A549 (cell line): Measurements from ENCODE around the gene ZNF483. TPM values are rescaled to one million over a fixed set of nuclear protein-coding genes. Genes with fewer than 3 reads are reported as not detected.

Experiments
- ATAC-seq, 2 experiments: fragments of 200-7000 bp in 1 of 2; fragments of >200 bp in 1 of 2; cut with Nextera tagmentation in 1 of 2; cut with Tn5 transposase in 1 of 2; 3 replicates each; pipeline versions ENCODE4 v1.8.0 to v1.9.1; 2018 to 2020; ENCODE audit warnings: mild to moderate bottlenecking in 1 of 2, moderate library complexity in 1 of 2
- CTCF ChIA-PET: fragments of 300-600 bp; sonication (Branson Sonifier 250); formaldehyde crosslinking; extraction: SDS; loops from one replicate; lab custom pipeline; 2021; ENCODE audit warnings: antibody characterized with exemption, inconsistent platforms; lab: Yijun Ruan, JAX
- POLR2A ChIA-PET: fragments of 350-600 bp; formaldehyde crosslinking; extraction: SDS; loops from one replicate; lab custom pipeline; 2021; ENCODE audit warnings: antibody characterized with exemption, inconsistent platforms; lab: Yijun Ruan, JAX
- DNase-seq, 2 experiments: peaks; one replicate each; pipeline versions ENCODE4 v3.0.0 to v3.0.0-alpha.2; 2011 to 2016; ENCODE audit warnings: low read depth in 1 of 2, low spot score in 1 of 2
- FAIRE-seq: peaks from 2 replicates; lab custom pipeline; 2011; peaks lifted over from hg19 to GRCh38; lab: Jason Lieb, UNC
- H3K27ac ChIP-seq, 2 experiments: fragments of >200 bp; sonication (Bioruptor Twin); formaldehyde crosslinking; 3 replicates each; pipeline ENCODE4 v1.5.1; 2016 to 2017
- H3K4me1 ChIP-seq: fragments of >200 bp; sonication (Bioruptor Twin); formaldehyde crosslinking; 3 replicates; pipeline ENCODE4 v1.6.1; 2016
- H3K4me2 ChIP-seq: fragments of >200 bp; sonication (Bioruptor Twin); formaldehyde crosslinking; 3 replicates; pipeline ENCODE4 v1.6.1; 2016
- H3K4me3 ChIP-seq: fragments of >200 bp; sonication (Bioruptor Twin); formaldehyde crosslinking; 3 replicates; pipeline ENCODE4 v1.5.1; 2016
- H3K9me3 ChIP-seq: fragments of >200 bp; sonication (Bioruptor Twin); formaldehyde crosslinking; 3 replicates; pipeline ENCODE4 v1.6.1; 2016
- ATOH8 ChIP-seq: fragments of 250-450 bp; sonication (Bioruptor Pico); IDR thresholded peaks from 2 replicates; pipeline ENCODE4 v1.5.0; 2020; ENCODE audit warnings: low read depth, mild to moderate bottlenecking, moderate library complexity
- CEBPB ChIP-seq, 2 experiments: fragments of >200 bp in 1 of 2; sonication (Bioruptor Twin) in 1 of 2; formaldehyde crosslinking in 1 of 2; IDR thresholded peaks; 2 replicates each; pipeline ENCODE4 v1.6.1; 2012 to 2016
- CHD2 ChIP-seq: fragments of 150-350 bp; IDR thresholded peaks from 2 replicates; pipeline ENCODE4 v1.6.1; 2014; ENCODE audit warnings: low read length; ENCODE audit not compliant: partially characterized antibody
- CTCF ChIP-seq: fragments of >200 bp; sonication (Bioruptor Twin); formaldehyde crosslinking; IDR thresholded peaks from 3 replicates; pipeline ENCODE4 v1.5.1; 2016
- HOXA7 ChIP-seq: fragments of 250-450 bp; sonication (Bioruptor Pico); IDR thresholded peaks from 2 replicates; pipeline ENCODE4 v1.5.0; 2020; ENCODE audit warnings: mild to moderate bottlenecking, moderate library complexity
- HOXB13 ChIP-seq: fragments of 250-450 bp; sonication (Bioruptor Pico); IDR thresholded peaks from 2 replicates; pipeline ENCODE4 v1.5.0; 2020; ENCODE audit warnings: low read depth, mild to moderate bottlenecking, moderate library complexity
- JUN ChIP-seq, 2 experiments: fragments of >200 bp; sonication (Bioruptor Twin); formaldehyde crosslinking; IDR thresholded peaks; 2 replicates in 1 of 2; 3 replicates in 1 of 2; pipeline ENCODE4 v1.6.1; 2016 to 2017
- MAZ ChIP-seq: fragments of 150-350 bp; IDR thresholded peaks from 2 replicates; pipeline ENCODE4 v1.6.1; 2014; ENCODE audit warnings: antibody characterized with exemption, low read depth, low read length, borderline replicate concordance
- PBX3 ChIP-seq: IDR thresholded peaks from 2 replicates; pipeline ENCODE4 v1.6.1; 2012
- RARB ChIP-seq: fragments of 250-450 bp; sonication (Bioruptor Pico); IDR thresholded peaks from 2 replicates; pipeline ENCODE4 v1.8.0; 2021; ENCODE audit warnings: mild to moderate bottlenecking, moderate library complexity
- TFCP2L1 ChIP-seq: fragments of 250-450 bp; sonication (Bioruptor Pico); IDR thresholded peaks from 2 replicates; pipeline ENCODE4 v1.5.0; 2021; ENCODE audit warnings: mild to moderate bottlenecking
- TP53 ChIP-seq: fragments of 250-450 bp; sonication (Bioruptor Pico); IDR thresholded peaks from 2 replicates; pipeline ENCODE4 v1.5.0; 2021; ENCODE audit warnings: mild to moderate bottlenecking, moderate library complexity
- ZFP36 ChIP-seq: fragments of 450-650 bp; IDR thresholded peaks from 2 replicates; pipeline ENCODE4 v1.6.1; 2014; ENCODE audit warnings: borderline replicate concordance; ENCODE audit not compliant: partially characterized antibody
- WGBS: methylation state at CpG from one replicate; pipeline ENCODE4 v1.1.6; 2017; ENCODE audit errors: missing lambda C conversion rate; 5-methylcytosine and 5-hydroxymethylcytosine counted together
- polyA plus RNA-seq, 4 experiments: library from polyadenylated mRNA; depleted of rRNA in 3 of 4; stranded (reverse); fragments of >200 nt; fragmentation: RNase III in 1 of 4; extraction: RNeasy Plus Mini Kit Qiagen cat#74134 plus additional on column Dnase treatment in 1 of 4; gene quantifications; 2 replicates in 3 of 4; 3 replicates in 1 of 4; pipeline ENCODE4 v1.2.3, GENCODE V29; 2011 to 2017

The ZNF483 gene
- polyA plus RNA-seq, 2 of the 4 experiments (the other 2 are of a cell fraction), result 1.0 to 2.8 TPM

GRCh38 chr9:111475195-111475594 is 49.8 kb upstream of the ZNF483 start:
- WGBS, result 97% methylated on average over 2 of the region's 2 CpGs
- no peaks in the 10 kb centered on the region for H3K9me3 ChIP-seq
- H3K4me1 ChIP-seq, result peaks cover 11% of the 10 kb centered on the region; the same call in 2 of the 3 replicates
- no peak overlapping the region for H3K4me2 ChIP-seq
- POLR2A ChIA-PET, result no interaction called here
- CTCF ChIA-PET, result no interaction called here
- FAIRE-seq (no peak), ATAC-seq (no peak), DNase-seq (no peak)
- no peak overlapping the region for H3K27ac ChIP-seq
- H3K4me3 ChIP-seq, result no peak overlapping the region
- TF ChIP-seq ATOH8 (CRISPR knock-in tag), result no peak
- no peak for TF ChIP-seq TP53 (CRISPR knock-in tag)
- no peak for TF ChIP-seq PBX3
- TF ChIP-seq JUN (IDR thresholded peaks at IDR 0.05), result no peak
- TF ChIP-seq HOXB13 (CRISPR knock-in tag), result no peak

GRCh38 chr9:111477677-111478076 is 47.3 kb upstream of the ZNF483 start:
- ChIA-PET POLR2A (no interaction called here), CTCF (interaction anchor here (1.6 kb wide), 1 partner anchor 10 kb away, joined by 6 read pairs; no protein-coding TSS in a partner anchor)
- no peaks in the 10 kb centered on the region for H3K9me3 ChIP-seq
- ATAC-seq (no peak), DNase-seq (no peak), FAIRE-seq (no peak)
- 89% methylated on average over 3 of the region's 3 CpGs for WGBS
- no peak overlapping the region for H3K4me2 ChIP-seq
- H3K4me1 ChIP-seq, result peaks cover 22% of the 10 kb centered on the region
- no peak for TF ChIP-seq MAZ
- TF ChIP-seq CHD2, result no peak
- TF ChIP-seq CTCF, result no peak
- TF ChIP-seq PBX3, result no peak
- no peak for TF ChIP-seq HOXA7 (CRISPR knock-in tag)
- no peak overlapping the region for H3K27ac ChIP-seq
- H3K4me3 ChIP-seq, result no peak overlapping the region

GRCh38 chr9:111481885-111482636 is 42.9 kb upstream of the ZNF483 start:
- Histone ChIP-seq H3K4me1 (peaks cover 20% of the 10 kb centered on the region), H3K4me3 (peak overlapping the region; percentile 75), H3K4me2 (peak overlapping the region; percentile 97), H3K9me3 (no peaks in the 10 kb centered on the region), H3K27ac (peak overlapping the region; percentile 94 to 97)
- ChIA-PET POLR2A (interaction anchor here (1.2 kb wide), 1 partner anchor 149 kb away, joined by 4 read pairs; the partner anchor contains the start of gene DNAJC25), CTCF (interaction anchor here (0.7 kb wide), 1 partner anchor 34 kb away, joined by 4 read pairs; no protein-coding TSS in a partner anchor)
- no peak for TF ChIP-seq ZFP36
- peak in 1 of 2 experiments; percentile 61; a peak in 1 of 4 replicates for TF ChIP-seq CEBPB (IDR thresholded peaks at IDR 0.05)
- TF ChIP-seq TFCP2L1, result 0 out of 2 replicates have a peak, but pooled peaks have one; percentile 23
- no peak for TF ChIP-seq RARB (CRISPR knock-in tag)
- peak in 1 of 2 experiments; percentile 4; a peak in 2 of 6 replicates for ATAC-seq
- peak in 1 of 2 experiments; percentile 27 for DNase-seq
- WGBS, result 29% methylated on average over 13 of the region's 13 CpGs
- no peak for FAIRE-seq
